GM21360 (cell line): Measurements from ENCODE around the gene MRPL43.
"Not testable (repeated sequence)": the region's sequence is repeated elsewhere in the genome, so short reads cannot be mapped to it uniquely, and the experiment has no call there.

Source experiments
- ATAC-seq: cut with Tn5 transposase; IDR thresholded peaks from one replicate; pipeline ENCODE4 v1.9.1; 2021; ENCODE audit warnings: mild to moderate bottlenecking, moderate library complexity; ENCODE audit not compliant: unreplicated experiment

The MRPL43 gene

GRCh38 chr10:100986952-100987684 is at the start of gene MRPL43, which contains the start of gene TWNK:
Gene MRPL43 (minus strand): TSS chr10:100987497. CDS start chr10:100987443, 54 bp downstream.
Gene TWNK (plus strand): TSS chr10:100987543. CDS start chr10:100988211, 668 bp downstream.
- ATAC-seq, result peak; percentile 57

- no peak for ATAC-seq
Observed at GRCh38 chr10:101036726-101037125, 49.4 kb upstream of the MRPL43 start.

GRCh38 chr10:101035916-101036702 is 48.8 kb upstream of the MRPL43 start:
- ATAC-seq, result no peak

- ATAC-seq, result no peak
Observed at GRCh38 chr10:101035314-101035713, 48.0 kb upstream of the MRPL43 start.

GRCh38 chr10:101034404-101034803 is 47.1 kb upstream of the MRPL43 start:
- ATAC-seq, result not testable (repeated sequence)

GRCh38 chr10:101033276-101033675 is 46.0 kb upstream of the MRPL43 start:
- ATAC-seq, result no peak

- ATAC-seq, result no peak
Observed at GRCh38 chr10:101032637-101033224, 45.4 kb upstream of the MRPL43 start.

- no peak for ATAC-seq
Observed at GRCh38 chr10:101031796-101032636, 44.7 kb upstream of the MRPL43 start.

GRCh38 chr10:101031128-101031795 is 44.0 kb upstream of the MRPL43 start, which contains the start of the genes PDZD7 and SFXN3:
Gene PDZD7 (minus strand): TSS chr10:101031129. CDS start chr10:101030219, 910 bp downstream.
Gene SFXN3 (plus strand): TSS chr10:101031234. CDS start chr10:101034695, 3,461 bp downstream.
- ATAC-seq, result peak; percentile 79

- no peak for ATAC-seq
Observed at GRCh38 chr10:101030496-101031127, 43.3 kb upstream of the MRPL43 start.

GRCh38 chr10:101029520-101030295 is 42.4 kb upstream of the MRPL43 start:
- no peak for ATAC-seq

- no peak for ATAC-seq
Observed at GRCh38 chr10:101028446-101029337, 41.4 kb upstream of the MRPL43 start.

GRCh38 chr10:101027106-101027720 is 39.9 kb upstream of the MRPL43 start:
- ATAC-seq, result no peak

GRCh38 chr10:101022967-101023705 is 35.8 kb upstream of the MRPL43 start:
- no peak for ATAC-seq

GRCh38 chr10:101021692-101022251 is 34.5 kb upstream of the MRPL43 start:
- ATAC-seq, result no peak

- no peak for ATAC-seq
Observed at GRCh38 chr10:101021239-101021638, 33.9 kb upstream of the MRPL43 start.
